ENCODE results near the gene PHACTR1. TPM values are rescaled to one million over a fixed set of nuclear protein-coding genes. Genes with fewer than 3 reads are reported as not detected.

Gene PHACTR1
- total RNA-seq, 2 experiments from 2014 or later = 0.47 to 0.61 TPM

GRCh38 chr6:12898603-12899002 lies 182.0 kb downstream of the PHACTR1 start:
- DNase-seq (no peak), ATAC-seq (no peak)
- Mint-ChIP-seq H3K27ac (no peak overlapping the region), H3K36me3 (ENCODE audit: low read depth) (no peaks in the 10 kb centered on the region), H3K4me1 (ENCODE audit: low read depth) (no peaks in the 10 kb centered on the region), H3K27me3 (ENCODE audit: low read depth) (peaks cover 20% of the 10 kb centered on the region), H3K9me3 (ENCODE audit: insufficient read depth) (no peaks in the 10 kb centered on the region), H3K4me3 (no peak overlapping the region)
- CTCF ChIA-PET = interaction anchor here (3.1 kb wide), 1 partner anchor 13 kb away, joined by 15 read pairs; no protein-coding TSS in a partner anchor
- POLR2A ChIA-PET = no interaction called here

- no peak for ATAC-seq
- H3K4me1 Mint-ChIP-seq (ENCODE audit: low read depth) = no peaks in the 10 kb centered on the region
- no peak for DNase-seq
- H3K27me3 Mint-ChIP-seq (ENCODE audit: low read depth) = peaks cover 20% of the 10 kb centered on the region
- ChIA-PET CTCF (interaction anchor here (3.1 kb wide), 1 partner anchor 12 kb away, joined by 15 read pairs; no protein-coding TSS in a partner anchor), POLR2A (no interaction called here)
- no peak overlapping the region for H3K27ac Mint-ChIP-seq
- H3K36me3 Mint-ChIP-seq (ENCODE audit: low read depth) = no peaks in the 10 kb centered on the region
- no peak overlapping the region for H3K4me3 Mint-ChIP-seq
- H3K9me3 Mint-ChIP-seq (ENCODE audit: insufficient read depth) = no peaks in the 10 kb centered on the region
Observed at GRCh38 chr6:12899046-12899833, 182.7 kb downstream of the PHACTR1 start.

- Mint-ChIP-seq H3K36me3 (ENCODE audit: low read depth) (no peaks in the 10 kb centered on the region), H3K9me3 (ENCODE audit: insufficient read depth) (no peaks in the 10 kb centered on the region), H3K27me3 (ENCODE audit: low read depth) (peaks cover 28% of the 10 kb centered on the region), H3K4me1 (ENCODE audit: low read depth) (no peaks in the 10 kb centered on the region), H3K27ac (no peak overlapping the region), H3K4me3 (no peak overlapping the region)
- POLR2A ChIA-PET = no interaction called here
- DNase-seq (no peak), ATAC-seq (no peak)
- CTCF ChIA-PET = interaction anchor here (0.8 to 1.3 kb wide), 2 partner anchors 8 to 10 kb away, joined by 3 to 4 read pairs; no protein-coding TSS in a partner anchor
Observed at GRCh38 chr6:12903246-12903645, 186.7 kb downstream of the PHACTR1 start.

GRCh38 chr6:12909833-12910232 lies 193.3 kb downstream of the PHACTR1 start:
- no peaks in the 10 kb centered on the region for H3K9me3 Mint-ChIP-seq (ENCODE audit: insufficient read depth)
- no peak for ATAC-seq
- H3K27ac Mint-ChIP-seq = no peak overlapping the region
- CTCF ChIA-PET = no interaction called here
- no peaks in the 10 kb centered on the region for H3K4me1 Mint-ChIP-seq (ENCODE audit: low read depth)
- no peak for DNase-seq
- H3K27me3 Mint-ChIP-seq (ENCODE audit: low read depth) = peaks cover 18% of the 10 kb centered on the region
- no peak overlapping the region for H3K4me3 Mint-ChIP-seq
- no peaks in the 10 kb centered on the region for H3K36me3 Mint-ChIP-seq (ENCODE audit: low read depth)
- POLR2A ChIA-PET = no interaction called here

GRCh38 chr6:12911427-12911826 lies 194.9 kb downstream of the PHACTR1 start:
- ChIA-PET POLR2A (interaction anchor here (0.7 kb wide), 1 partner anchor 416 kb away, joined by 3 read pairs; no protein-coding TSS in a partner anchor), CTCF (interaction anchor here (0.6 to 3.3 kb wide), 23 partner anchors 9 to 626 kb away, joined by 3 to 37 read pairs (median 3); partner anchors contain the start of gene TBC1D7)
- Mint-ChIP-seq H3K27me3 (ENCODE audit: low read depth) (peaks cover 19% of the 10 kb centered on the region), H3K9me3 (ENCODE audit: insufficient read depth) (no peaks in the 10 kb centered on the region), H3K36me3 (ENCODE audit: low read depth) (no peaks in the 10 kb centered on the region), H3K27ac (no peak overlapping the region), H3K4me3 (no peak overlapping the region), H3K4me1 (ENCODE audit: low read depth) (no peaks in the 10 kb centered on the region)
- DNase-seq (no peak), ATAC-seq (no peak)

GRCh38 chr6:12913201-12913600 lies 196.6 kb downstream of the PHACTR1 start:
- POLR2A ChIA-PET = no interaction called here
- H3K4me3 Mint-ChIP-seq = no peak overlapping the region
- H3K27me3 Mint-ChIP-seq (ENCODE audit: low read depth) = peaks cover 15% of the 10 kb centered on the region
- DNase-seq (no peak), ATAC-seq (no peak)
- H3K4me1 Mint-ChIP-seq (ENCODE audit: low read depth) = no peaks in the 10 kb centered on the region
- no peaks in the 10 kb centered on the region for H3K9me3 Mint-ChIP-seq (ENCODE audit: insufficient read depth)
- CTCF ChIA-PET = interaction anchor here (3.3 kb wide), 1 partner anchor 418 kb away, joined by 37 read pairs; no protein-coding TSS in a partner anchor
- H3K27ac Mint-ChIP-seq = no peak overlapping the region
- no peaks in the 10 kb centered on the region for H3K36me3 Mint-ChIP-seq (ENCODE audit: low read depth)

GRCh38 chr6:12916006-12916405 lies 199.4 kb downstream of the PHACTR1 start:
- ATAC-seq = no peak
- Mint-ChIP-seq H3K9me3 (ENCODE audit: insufficient read depth) (no peaks in the 10 kb centered on the region), H3K36me3 (ENCODE audit: low read depth) (no peaks in the 10 kb centered on the region), H3K27me3 (ENCODE audit: low read depth) (peaks cover 17% of the 10 kb centered on the region), H3K4me3 (no peak overlapping the region), H3K4me1 (ENCODE audit: low read depth) (no peaks in the 10 kb centered on the region), H3K27ac (no peak overlapping the region)
- no peak for DNase-seq
- POLR2A ChIA-PET = no interaction called here
- CTCF ChIA-PET = interaction anchor here (0.6 kb wide), 1 partner anchor 47 kb away, joined by 3 read pairs; no protein-coding TSS in a partner anchor

- Mint-ChIP-seq H3K27ac (no peak overlapping the region), H3K36me3 (ENCODE audit: low read depth) (no peaks in the 10 kb centered on the region), H3K9me3 (ENCODE audit: insufficient read depth) (no peaks in the 10 kb centered on the region), H3K27me3 (ENCODE audit: low read depth) (peaks cover 19% of the 10 kb centered on the region), H3K4me3 (no peak overlapping the region), H3K4me1 (ENCODE audit: low read depth) (no peaks in the 10 kb centered on the region)
- ATAC-seq = no peak
- ChIA-PET CTCF (interaction anchor here (0.6 kb wide), 1 partner anchor 47 kb away, joined by 3 read pairs; no protein-coding TSS in a partner anchor), POLR2A (no interaction called here)
- no peak for DNase-seq
Observed at GRCh38 chr6:12916420-12917136, 200.0 kb downstream of the PHACTR1 start.

GRCh38 chr6:12921467-12921866 lies 204.9 kb downstream of the PHACTR1 start:
- ChIA-PET CTCF (no interaction called here), POLR2A (no interaction called here)
- no peak for ATAC-seq
- no peak overlapping the region for H3K27ac Mint-ChIP-seq
- no peaks in the 10 kb centered on the region for H3K4me1 Mint-ChIP-seq (ENCODE audit: low read depth)
- no peaks in the 10 kb centered on the region for H3K9me3 Mint-ChIP-seq (ENCODE audit: insufficient read depth)
- H3K27me3 Mint-ChIP-seq (ENCODE audit: low read depth) = peaks cover 28% of the 10 kb centered on the region
- DNase-seq = no peak
- no peaks in the 10 kb centered on the region for H3K36me3 Mint-ChIP-seq (ENCODE audit: low read depth)
- no peak overlapping the region for H3K4me3 Mint-ChIP-seq

GRCh38 chr6:12923644-12924235 lies 207.2 kb downstream of the PHACTR1 start:
- ChIA-PET CTCF (interaction anchor here (1.0 kb wide), 1 partner anchor 12 kb away, joined by 4 read pairs; no protein-coding TSS in a partner anchor), POLR2A (no interaction called here)
- ATAC-seq = no peak
- Mint-ChIP-seq H3K4me3 (no peak overlapping the region), H3K9me3 (ENCODE audit: insufficient read depth) (no peaks in the 10 kb centered on the region), H3K4me1 (ENCODE audit: low read depth) (no peaks in the 10 kb centered on the region), H3K27me3 (ENCODE audit: low read depth) (peaks cover 23% of the 10 kb centered on the region), H3K36me3 (ENCODE audit: low read depth) (no peaks in the 10 kb centered on the region), H3K27ac (no peak overlapping the region)
- DNase-seq = no peak

- Mint-ChIP-seq H3K4me1 (ENCODE audit: low read depth) (no peaks in the 10 kb centered on the region), H3K36me3 (ENCODE audit: low read depth) (no peaks in the 10 kb centered on the region), H3K4me3 (no peak overlapping the region), H3K27ac (no peak overlapping the region), H3K9me3 (ENCODE audit: insufficient read depth) (no peaks in the 10 kb centered on the region), H3K27me3 (ENCODE audit: low read depth) (peaks cover 25% of the 10 kb centered on the region)
- POLR2A ChIA-PET = no interaction called here
- CTCF ChIA-PET = no interaction called here
- no peak for ATAC-seq
- DNase-seq = no peak
Observed at GRCh38 chr6:12924911-12925310, 208.3 kb downstream of the PHACTR1 start.

GRCh38 chr6:12927746-12928145 lies 211.2 kb downstream of the PHACTR1 start:
- Mint-ChIP-seq H3K27me3 (ENCODE audit: low read depth) (peaks cover 31% of the 10 kb centered on the region), H3K27ac (no peak overlapping the region), H3K4me1 (ENCODE audit: low read depth) (no peaks in the 10 kb centered on the region), H3K36me3 (ENCODE audit: low read depth) (no peaks in the 10 kb centered on the region), H3K9me3 (ENCODE audit: insufficient read depth) (no peaks in the 10 kb centered on the region), H3K4me3 (no peak overlapping the region)
- ChIA-PET CTCF (no interaction called here), POLR2A (no interaction called here)
- ATAC-seq (no peak), DNase-seq (no peak)

All from activated CD8-positive, alpha-beta T cell treated with anti-CD3 and anti-CD28 coated beads, Interleukin-2, amount 10 ng/mL, durations not matched to agents 7 days and 5 days (primary cell).